ENCODE data around the gene AMPH.

The AMPH gene

GRCh38 chr7:38545977-38546376 is 85.2 kb downstream of the AMPH start:
- H3K4me3 ChIP-seq: no peak overlapping the region
- no peaks in the 10 kb centered on the region for H3K9me3 ChIP-seq
- H3K36me3 ChIP-seq (replicated peaks): no peaks in the 10 kb centered on the region
- no peaks in the 10 kb centered on the region for H3K4me1 ChIP-seq
- in situ Hi-C loops (cut with MboI; ENCODE audit: low sequenced_read_pairs): no loop called here
- DNase-seq (ENCODE audit: low spot score in 2 of 2): no peak
- peaks cover 7% of the 10 kb centered on the region for H3K27me3 ChIP-seq (ENCODE audit: low read depth)

GRCh38 chr7:38542156-38542555 is 89.0 kb downstream of the AMPH start:
- H3K36me3 ChIP-seq (replicated peaks): no peaks in the 10 kb centered on the region
- no peaks in the 10 kb centered on the region for H3K9me3 ChIP-seq
- H3K4me1 ChIP-seq: 0 out of 2 replicates have a peak, but pooled peaks cover 3% of the 10 kb centered on the region
- in situ Hi-C loops (cut with MboI; ENCODE audit: low sequenced_read_pairs): no loop called here
- no peak for DNase-seq (ENCODE audit: low spot score in 2 of 2)
- H3K4me3 ChIP-seq: no peak overlapping the region
- H3K27me3 ChIP-seq (ENCODE audit: low read depth): no peaks in the 10 kb centered on the region

GRCh38 chr7:38541440-38541839 is 89.7 kb downstream of the AMPH start:
- H3K4me3 ChIP-seq: no peak overlapping the region
- in situ Hi-C loops (cut with MboI; ENCODE audit: low sequenced_read_pairs): no loop called here
- no peak for DNase-seq (ENCODE audit: low spot score in 2 of 2)
- H3K36me3 ChIP-seq (replicated peaks): no peaks in the 10 kb centered on the region
- no peaks in the 10 kb centered on the region for H3K9me3 ChIP-seq
- no peaks in the 10 kb centered on the region for H3K27me3 ChIP-seq (ENCODE audit: low read depth)
- 0 out of 2 replicates have a peak, but pooled peaks cover 3% of the 10 kb centered on the region for H3K4me1 ChIP-seq

- no peak overlapping the region for H3K4me3 ChIP-seq
- in situ Hi-C loops (cut with MboI; ENCODE audit: low sequenced_read_pairs): no loop called here
- H3K4me1 ChIP-seq: 0 out of 2 replicates have a peak, but pooled peaks cover 3% of the 10 kb centered on the region
- DNase-seq (ENCODE audit: low spot score in 2 of 2): no peak
- no peaks in the 10 kb centered on the region for H3K36me3 ChIP-seq (replicated peaks)
- no peaks in the 10 kb centered on the region for H3K9me3 ChIP-seq
- H3K27me3 ChIP-seq (ENCODE audit: low read depth): no peaks in the 10 kb centered on the region
Observed at GRCh38 chr7:38539477-38540081, 91.6 kb downstream of the AMPH start.

GRCh38 chr7:38535073-38535472 is 96.1 kb downstream of the AMPH start:
- H3K36me3 ChIP-seq (replicated peaks): no peaks in the 10 kb centered on the region
- in situ Hi-C loops (cut with MboI; ENCODE audit: low sequenced_read_pairs): no loop called here
- no peak for DNase-seq (ENCODE audit: low spot score in 2 of 2)
- no peaks in the 10 kb centered on the region for H3K9me3 ChIP-seq
- 0 out of 2 replicates have a peak, but pooled peaks cover 3% of the 10 kb centered on the region for H3K4me1 ChIP-seq
- H3K4me3 ChIP-seq: no peak overlapping the region
- H3K27me3 ChIP-seq (ENCODE audit: low read depth): no peaks in the 10 kb centered on the region; the same call in 1 of the 2 replicates

- Histone ChIP-seq H3K4me1 (no peaks in the 10 kb centered on the region), H3K27me3 (ENCODE audit: low read depth) (peaks cover 2% of the 10 kb centered on the region), H3K36me3 (replicated peaks) (no peaks in the 10 kb centered on the region), H3K4me3 (no peak overlapping the region), H3K9me3 (no peaks in the 10 kb centered on the region)
- DNase-seq (ENCODE audit: low spot score in 2 of 2): no peak
- in situ Hi-C loops (cut with MboI; ENCODE audit: low sequenced_read_pairs): no loop called here
Observed at GRCh38 chr7:38525857-38526256, 105.3 kb downstream of the AMPH start.

- in situ Hi-C loops (cut with MboI; ENCODE audit: low sequenced_read_pairs): no loop called here
- Histone ChIP-seq H3K27me3 (ENCODE audit: low read depth) (peaks cover 2% of the 10 kb centered on the region), H3K4me1 (no peaks in the 10 kb centered on the region), H3K4me3 (no peak overlapping the region), H3K9me3 (no peaks in the 10 kb centered on the region), H3K36me3 (replicated peaks) (no peaks in the 10 kb centered on the region)
- no peak for DNase-seq (ENCODE audit: low spot score in 2 of 2)
Observed at GRCh38 chr7:38524786-38525185, 106.4 kb downstream of the AMPH start.

GRCh38 chr7:38520741-38521140 is 110.4 kb downstream of the AMPH start:
- DNase-seq (ENCODE audit: low spot score in 2 of 2): no peak
- no peaks in the 10 kb centered on the region for H3K4me1 ChIP-seq
- peaks cover 2% of the 10 kb centered on the region; the same call in 1 of the 2 replicates for H3K27me3 ChIP-seq (ENCODE audit: low read depth)
- in situ Hi-C loops (cut with MboI; ENCODE audit: low sequenced_read_pairs): no loop called here
- H3K9me3 ChIP-seq: no peaks in the 10 kb centered on the region
- H3K4me3 ChIP-seq: no peak overlapping the region
- no peaks in the 10 kb centered on the region for H3K36me3 ChIP-seq (replicated peaks)

- Histone ChIP-seq H3K9me3 (no peaks in the 10 kb centered on the region), H3K36me3 (replicated peaks) (no peaks in the 10 kb centered on the region), H3K4me3 (no peak overlapping the region), H3K27me3 (ENCODE audit: low read depth) (peaks cover 2% of the 10 kb centered on the region; the same call in 1 of the 2 replicates), H3K4me1 (no peaks in the 10 kb centered on the region)
- DNase-seq (ENCODE audit: low spot score in 2 of 2): no peak
- in situ Hi-C loops (cut with MboI; ENCODE audit: low sequenced_read_pairs): no loop called here
Observed at GRCh38 chr7:38518541-38518940, 112.6 kb downstream of the AMPH start.

GRCh38 chr7:38512704-38513103 is 118.5 kb downstream of the AMPH start:
- no peaks in the 10 kb centered on the region for H3K9me3 ChIP-seq
- no peak overlapping the region for H3K4me3 ChIP-seq
- H3K36me3 ChIP-seq (replicated peaks): no peaks in the 10 kb centered on the region
- in situ Hi-C loops (cut with MboI; ENCODE audit: low sequenced_read_pairs): no loop called here
- no peaks in the 10 kb centered on the region for H3K27me3 ChIP-seq (ENCODE audit: low read depth)
- no peak for DNase-seq (ENCODE audit: low spot score in 2 of 2)
- H3K4me1 ChIP-seq: no peaks in the 10 kb centered on the region

- H3K4me3 ChIP-seq: no peak overlapping the region
- no peaks in the 10 kb centered on the region for H3K9me3 ChIP-seq
- H3K4me1 ChIP-seq: no peaks in the 10 kb centered on the region
- H3K27me3 ChIP-seq (ENCODE audit: low read depth): no peaks in the 10 kb centered on the region
- in situ Hi-C loops (cut with MboI; ENCODE audit: low sequenced_read_pairs): no loop called here
- H3K36me3 ChIP-seq (replicated peaks): no peaks in the 10 kb centered on the region
- DNase-seq (ENCODE audit: low spot score in 2 of 2): no peak
Observed at GRCh38 chr7:38512291-38512690, 118.9 kb downstream of the AMPH start.

- Histone ChIP-seq H3K4me3 (no peak overlapping the region), H3K36me3 (replicated peaks) (no peaks in the 10 kb centered on the region), H3K27me3 (ENCODE audit: low read depth) (peaks cover 10% of the 10 kb centered on the region; the same call in 1 of the 2 replicates), H3K9me3 (no peaks in the 10 kb centered on the region), H3K4me1 (no peaks in the 10 kb centered on the region)
- in situ Hi-C loops (cut with MboI; ENCODE audit: low sequenced_read_pairs): no loop called here
- DNase-seq (ENCODE audit: low spot score in 2 of 2): no peak
Observed at GRCh38 chr7:38507384-38507783, 123.8 kb downstream of the AMPH start.

- no peaks in the 10 kb centered on the region for H3K9me3 ChIP-seq
- in situ Hi-C loops (cut with MboI; ENCODE audit: low sequenced_read_pairs): no loop called here
- H3K36me3 ChIP-seq (replicated peaks): no peaks in the 10 kb centered on the region
- H3K4me1 ChIP-seq: no peaks in the 10 kb centered on the region
- H3K4me3 ChIP-seq: no peak overlapping the region
- DNase-seq (ENCODE audit: low spot score in 2 of 2): no peak
- H3K27me3 ChIP-seq (ENCODE audit: low read depth): peaks cover 10% of the 10 kb centered on the region; the same call in 1 of the 2 replicates
Observed at GRCh38 chr7:38506756-38507155, 124.4 kb downstream of the AMPH start.

- DNase-seq (ENCODE audit: low spot score in 2 of 2): no peak
- Histone ChIP-seq H3K9me3 (no peaks in the 10 kb centered on the region), H3K4me1 (no peaks in the 10 kb centered on the region), H3K4me3 (no peak overlapping the region), H3K36me3 (replicated peaks) (no peaks in the 10 kb centered on the region), H3K27me3 (ENCODE audit: low read depth) (peaks cover 10% of the 10 kb centered on the region; the same call in 1 of the 2 replicates)
- in situ Hi-C loops (cut with MboI; ENCODE audit: low sequenced_read_pairs): no loop called here
Observed at GRCh38 chr7:38506004-38506403, 125.2 kb downstream of the AMPH start.

- Histone ChIP-seq H3K36me3 (replicated peaks) (no peaks in the 10 kb centered on the region), H3K4me1 (no peaks in the 10 kb centered on the region), H3K9me3 (no peaks in the 10 kb centered on the region), H3K4me3 (no peak overlapping the region), H3K27me3 (ENCODE audit: low read depth) (peaks cover 10% of the 10 kb centered on the region; the same call in 1 of the 2 replicates)
- DNase-seq (ENCODE audit: low spot score in 2 of 2): no peak
- in situ Hi-C loops (cut with MboI; ENCODE audit: low sequenced_read_pairs): no loop called here
Observed at GRCh38 chr7:38504684-38505083, 126.5 kb downstream of the AMPH start.

All from HAP-1 (cell line).